ENCODE measurements around the gene DLL3. TPM values are rescaled to one million over a fixed set of nuclear protein-coding genes. Genes with fewer than 3 reads are reported as not detected.

The DLL3 gene
- total RNA-seq, 4 donors from 2014 or later, result not detected

DNA sequence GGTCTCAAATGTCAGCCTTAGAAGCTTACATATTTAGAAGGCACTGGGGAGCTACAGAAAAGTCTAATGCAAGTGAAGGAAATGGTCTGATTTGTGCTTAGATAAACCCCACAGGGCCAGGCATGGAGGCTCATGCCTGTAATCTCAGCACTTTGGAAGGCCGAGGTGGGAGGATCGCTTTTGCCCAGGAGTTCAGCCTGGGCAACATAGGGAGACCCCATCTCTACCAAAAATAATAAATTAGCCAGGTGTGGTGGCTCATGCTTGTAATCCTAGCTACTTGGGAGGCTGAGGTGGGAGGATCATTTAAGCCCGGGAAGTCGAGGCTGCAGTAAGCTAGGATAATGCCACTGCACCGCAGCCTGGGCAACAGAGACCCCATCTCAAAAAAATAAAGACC, 2.7 kb upstream of the DLL3 start:
- intact Hi-C loops (cut with DNase I; ENCODE audit: low total_unique reads), result no loop called here
- peaks cover 15 to 21% (median 19%) of the 10 kb centered on the region in 4 donors for H3K4me1 ChIP-seq
- peaks cover 52% of the 10 kb centered on the region for H3K27me3 ChIP-seq
- in situ Hi-C loops (cut with MboI; ENCODE audit: low pct_ligation_motif_present in 1 of 4, low pct_unique_long_range_greater_than_20kb in 1 of 4, low sequenced_read_pairs in 3 of 4), result no loop called here
- no peaks in the 10 kb centered on the region for H3K9me3 ChIP-seq
- no peak for DNase-seq
- H3K27ac ChIP-seq, result no peak overlapping the region
- TF ChIP-seq POLR2AphosphoS5 (IDR thresholded peaks at IDR 0.05) (no peak), CTCF (IDR thresholded peaks at IDR 0.05) (no peak), EP300 (IDR thresholded peaks at IDR 0.05; ENCODE audit: low read depth) (no peak), POLR2A (IDR thresholded peaks at IDR 0.05) (no peak)
- 80% methylated on average over 1 to 5 of the region's 5 CpGs for whole genome bisulfite sequencing, 2 donors (ENCODE audit: low coverage in 1 of 2)
- peaks cover 0 to 2% (median 0%) of the 10 kb centered on the region in 4 donors for H3K36me3 ChIP-seq
- no peak overlapping the region for H3K4me3 ChIP-seq

GRCh38 chr19:39497701-39497995, 1.1 kb upstream of the DLL3 start:
- in situ Hi-C loops (cut with MboI; ENCODE audit: low pct_ligation_motif_present in 1 of 4, low pct_unique_long_range_greater_than_20kb in 1 of 4, low sequenced_read_pairs in 3 of 4) (no loop called here), intact Hi-C loops (cut with DNase I; ENCODE audit: low total_unique reads) (no loop called here)
- Histone ChIP-seq H3K27me3 (peaks cover 67% of the 10 kb centered on the region), H3K4me3 (peak overlapping the region in 2 of 4 donors; percentile 6 to 23), H3K9me3 (no peaks in the 10 kb centered on the region), H3K36me3 (no peaks in the 10 kb centered on the region), H3K27ac (no peak overlapping the region), H3K4me1 (peaks cover 15 to 22% (median 20%) of the 10 kb centered on the region in 4 donors)
- no peak for DNase-seq
- WGBS, 2 donors (ENCODE audit: low coverage in 1 of 2), result 0% methylated on average over 6 to 7 of the region's 7 CpGs
- TF ChIP-seq CTCF (IDR thresholded peaks at IDR 0.05) (no peak), POLR2AphosphoS5 (IDR thresholded peaks at IDR 0.05) (no peak)

- DNase-seq, result peak; percentile 49
- TF ChIP-seq POLR2AphosphoS5 (IDR thresholded peaks at IDR 0.05) (no peak), CTCF (IDR thresholded peaks at IDR 0.05) (peak in 2 of 5 experiments; percentile 17 to 21)
- H3K27me3 ChIP-seq, result peaks cover 71% of the 10 kb centered on the region
Measured at GRCh38 chr19:39497996-39498797, 550 bp upstream of the DLL3 start.

GRCh38 chr19:39499932-39500331, 1.2 kb downstream of the DLL3 start:
- Histone ChIP-seq H3K36me3 (no peaks in the 10 kb centered on the region), H3K4me3 (no peak overlapping the region), H3K27ac (no peak overlapping the region), H3K4me1 (peaks cover 15 to 25% (median 22%) of the 10 kb centered on the region in 4 donors), H3K9me3 (no peaks in the 10 kb centered on the region), H3K27me3 (peaks cover 89% of the 10 kb centered on the region)
- whole genome bisulfite sequencing, 2 donors (ENCODE audit: low coverage in 1 of 2), result 76 to 88% methylated on average over 6 to 8 of the region's 8 CpGs
- in situ Hi-C loops (cut with MboI; ENCODE audit: low pct_ligation_motif_present in 1 of 4, low pct_unique_long_range_greater_than_20kb in 1 of 4, low sequenced_read_pairs in 3 of 4) (no loop called here), intact Hi-C loops (cut with DNase I; ENCODE audit: low total_unique reads) (no loop called here)
- DNase-seq, result no peak
- TF ChIP-seq POLR2A (IDR thresholded peaks at IDR 0.05), result no peak
- TF ChIP-seq EP300 (IDR thresholded peaks at IDR 0.05; ENCODE audit: low read depth), result no peak
- TF ChIP-seq POLR2AphosphoS5 (IDR thresholded peaks at IDR 0.05), result no peak
- no peak for TF ChIP-seq CTCF (IDR thresholded peaks at IDR 0.05)

More at GRCh38 chr19:39497996-39498797, 550 bp upstream of the DLL3 start:
- WGBS, 2 donors (ENCODE audit: low coverage in 1 of 2), result 0 to 3% methylated on average over 11 to 38 of the region's 40 CpGs
- H3K36me3 ChIP-seq, result no peaks in the 10 kb centered on the region
- in situ Hi-C loops (cut with MboI; ENCODE audit: low pct_ligation_motif_present in 1 of 4, low pct_unique_long_range_greater_than_20kb in 1 of 4, low sequenced_read_pairs in 3 of 4), result no loop called here
- H3K4me1 ChIP-seq, result peaks cover 15 to 25% (median 22%) of the 10 kb centered on the region in 4 donors
- no peaks in the 10 kb centered on the region for H3K9me3 ChIP-seq
- intact Hi-C loops (cut with DNase I; ENCODE audit: low total_unique reads), result no loop called here
- H3K4me3 ChIP-seq, result peak overlapping the region in 2 of 4 donors; percentile 6 to 23
- H3K27ac ChIP-seq, result no peak overlapping the region
